ENCODE data around the gene SLC49A4.

- TF ChIP-seq BHLHE40 (IDR thresholded peaks at IDR 0.05; ENCODE audit: borderline replicate concordance), result no peak
- no peak for TF ChIP-seq ARNT (IDR thresholded peaks at IDR 0.05)
- TF ChIP-seq TARDBP (IDR thresholded peaks at IDR 0.05), result no peak
- TF ChIP-seq SP1 (IDR thresholded peaks at IDR 0.05), result no peak
- TF ChIP-seq L3MBTL2 (conservative IDR thresholded peaks at IDR 0.05), result no peak
- TF ChIP-seq FOXM1 (IDR thresholded peaks at IDR 0.05; ENCODE audit: borderline replicate concordance), result no peak
- TF ChIP-seq HDGF (IDR thresholded peaks at IDR 0.05; ENCODE audit: borderline replicate concordance), result no peak
- TF ChIP-seq LEF1 (IDR thresholded peaks at IDR 0.05; ENCODE audit: borderline replicate concordance), result no peak
- TF ChIP-seq FOXA1 (IDR thresholded peaks at IDR 0.05), result no peak
- no peak for TF ChIP-seq PKNOX1 (IDR thresholded peaks at IDR 0.05)
- no peak for TF ChIP-seq SUZ12 (IDR thresholded peaks at IDR 0.05)
- TF ChIP-seq FOXK2 (IDR thresholded peaks at IDR 0.05), result no peak
Observed at GRCh38 chr3:122880173-122880572, 85.3 kb downstream of the SLC49A4 start.

Data from HEK293T (cell line).